Right atrium auricular region (tissue), 2 donors: ENCODE measurements around the gene SLC25A21. TPM values are rescaled to one million over a fixed set of nuclear protein-coding genes. Genes with fewer than 3 reads are reported as not detected.

Experiments
- DNase-seq: peaks from one replicate; pipeline ENCODE4 v3.0.0-alpha.2; 2019; ENCODE audit warnings: low spot score
- H3K27ac ChIP-seq, 2 donors: fragments of 200-600 bp; sonication (generic); 1 replicate in 1 of 2; 2 replicates in 1 of 2; pipeline ENCODE4 v1.5.1; 2016 to 2019
- H3K27me3 ChIP-seq, 2 donors: fragments of 200-600 bp; sonication (generic); one replicate each; pipeline versions ENCODE4 v1.5.1 to v1.6.0; 2017 to 2019
- H3K36me3 ChIP-seq: fragments of 200-600 bp; sonication (generic); one replicate; pipeline ENCODE4 v1.5.1; 2016
- H3K4me1 ChIP-seq, 2 donors: fragments of 200-600 bp; sonication (generic); one replicate each; pipeline versions ENCODE4 v1.5.1 to v1.6.0; 2017 to 2019
- H3K4me3 ChIP-seq, 2 donors: fragments of 200-600 bp; sonication (generic); 1 replicate in 1 of 2; 2 replicates in 1 of 2; pipeline ENCODE4 v1.5.1; 2017 to 2019; ENCODE audit warnings: mild to moderate bottlenecking in 1 of 2, moderate library complexity in 1 of 2
- H3K9me3 ChIP-seq, 2 donors: fragments of 200-600 bp; sonication (generic); one replicate each; pipeline ENCODE4 v1.5.1; 2019
- total RNA-seq, 2 donors: library from RNA; depleted of rRNA; stranded (reverse); fragments of >200 nt; gene quantifications; one replicate each; pipeline ENCODE4 v1.1.0, GENCODE V29; 2016
- TF ChIP-seq, protein P1 (sequence below), 2 donors: fragments of 200-600 bp; sonication (generic); IDR thresholded peaks; one replicate each; pipeline ENCODE4 v1.5.1; 2019; ENCODE audit warnings: antibody characterized with exemption in 2 of 2

SLC25A21 gene
- total RNA-seq, 2 donors from 2014 or later = 0.55 to 0.93 TPM

DNA sequence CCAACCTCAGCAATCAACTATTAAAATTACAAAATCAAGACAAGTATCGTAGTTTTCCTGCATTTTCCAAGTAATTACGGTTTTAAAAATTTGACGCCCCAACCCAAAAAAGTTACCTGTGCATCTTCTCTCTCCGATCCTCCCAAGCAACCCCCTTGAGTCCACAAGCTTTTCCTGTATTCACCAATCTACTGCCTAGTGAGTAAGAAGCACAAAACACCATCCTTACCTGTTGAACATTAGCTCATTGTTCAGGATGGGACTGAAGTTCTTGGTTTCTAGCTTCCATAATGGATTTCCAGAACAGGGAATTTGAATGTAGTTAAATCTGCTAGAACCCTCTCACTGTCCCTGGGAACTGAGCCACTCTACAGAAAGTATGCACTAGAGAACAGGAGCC, 348.8 kb downstream of the SLC25A21 start:
- Histone ChIP-seq H3K9me3 (no peaks in the 10 kb centered on the region), H3K4me1 (no peaks in the 10 kb centered on the region), H3K36me3 (no peaks in the 10 kb centered on the region), H3K27ac (no peak overlapping the region), H3K4me3 (no peak overlapping the region), H3K27me3 (no peaks in the 10 kb centered on the region)
- TF ChIP-seq, protein P1, sequence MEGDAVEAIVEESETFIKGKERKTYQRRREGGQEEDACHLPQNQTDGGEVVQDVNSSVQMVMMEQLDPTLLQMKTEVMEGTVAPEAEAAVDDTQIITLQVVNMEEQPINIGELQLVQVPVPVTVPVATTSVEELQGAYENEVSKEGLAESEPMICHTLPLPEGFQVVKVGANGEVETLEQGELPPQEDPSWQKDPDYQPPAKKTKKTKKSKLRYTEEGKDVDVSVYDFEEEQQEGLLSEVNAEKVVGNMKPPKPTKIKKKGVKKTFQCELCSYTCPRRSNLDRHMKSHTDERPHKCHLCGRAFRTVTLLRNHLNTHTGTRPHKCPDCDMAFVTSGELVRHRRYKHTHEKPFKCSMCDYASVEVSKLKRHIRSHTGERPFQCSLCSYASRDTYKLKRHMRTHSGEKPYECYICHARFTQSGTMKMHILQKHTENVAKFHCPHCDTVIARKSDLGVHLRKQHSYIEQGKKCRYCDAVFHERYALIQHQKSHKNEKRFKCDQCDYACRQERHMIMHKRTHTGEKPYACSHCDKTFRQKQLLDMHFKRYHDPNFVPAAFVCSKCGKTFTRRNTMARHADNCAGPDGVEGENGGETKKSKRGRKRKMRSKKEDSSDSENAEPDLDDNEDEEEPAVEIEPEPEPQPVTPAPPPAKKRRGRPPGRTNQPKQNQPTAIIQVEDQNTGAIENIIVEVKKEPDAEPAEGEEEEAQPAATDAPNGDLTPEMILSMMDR (IDR thresholded peaks at IDR 0.05) = no peak
- no peak for DNase-seq

DNA sequence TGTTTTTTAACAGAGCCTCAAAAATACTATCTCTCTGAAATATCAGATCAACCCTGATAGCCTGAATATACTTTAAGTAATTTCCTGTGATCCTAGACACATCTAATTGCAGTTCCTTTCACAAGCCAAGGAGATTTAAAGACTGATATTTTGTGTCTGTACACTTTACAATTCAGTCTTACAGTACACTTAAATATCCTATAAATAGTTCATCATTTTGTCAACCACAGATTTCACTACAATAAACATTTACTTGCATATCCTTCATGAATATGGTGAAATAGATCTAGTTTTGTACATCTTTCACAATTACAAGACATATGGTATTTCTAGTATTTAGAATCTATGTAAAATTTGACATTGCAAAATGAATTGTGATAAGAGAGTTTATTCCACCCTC, 349.7 kb downstream of the SLC25A21 start:
- Histone ChIP-seq H3K9me3 (no peaks in the 10 kb centered on the region), H3K36me3 (no peaks in the 10 kb centered on the region), H3K4me3 (no peak overlapping the region), H3K27ac (no peak overlapping the region), H3K4me1 (no peaks in the 10 kb centered on the region), H3K27me3 (no peaks in the 10 kb centered on the region)
- DNase-seq = no peak
- TF ChIP-seq, protein P1 (IDR thresholded peaks at IDR 0.05) = no peak

DNA sequence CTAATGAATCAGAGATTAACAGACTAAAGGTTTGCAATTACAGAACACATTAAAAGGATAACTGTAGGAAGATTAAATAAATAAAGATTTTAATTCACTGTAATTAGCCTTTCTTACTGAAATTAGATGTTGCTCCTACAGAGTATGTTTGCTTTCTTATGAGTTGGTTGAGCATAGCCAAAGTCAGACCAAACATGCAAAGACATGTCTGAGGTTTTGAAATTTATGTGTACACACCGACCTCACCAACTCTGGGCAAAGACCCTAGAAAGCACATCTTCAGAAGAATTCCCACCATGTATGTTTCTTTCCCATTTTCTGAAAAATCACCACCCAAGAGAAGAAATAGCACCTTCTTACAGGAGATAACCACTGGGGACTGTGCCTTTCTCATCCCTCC, 351.5 kb downstream of the SLC25A21 start:
- DNase-seq = no peak
- Histone ChIP-seq H3K4me1 (no peaks in the 10 kb centered on the region), H3K4me3 (no peak overlapping the region), H3K9me3 (no peaks in the 10 kb centered on the region), H3K27ac (no peak overlapping the region), H3K36me3 (no peaks in the 10 kb centered on the region), H3K27me3 (no peaks in the 10 kb centered on the region)
- TF ChIP-seq, protein P1 (IDR thresholded peaks at IDR 0.05) = no peak

DNA sequence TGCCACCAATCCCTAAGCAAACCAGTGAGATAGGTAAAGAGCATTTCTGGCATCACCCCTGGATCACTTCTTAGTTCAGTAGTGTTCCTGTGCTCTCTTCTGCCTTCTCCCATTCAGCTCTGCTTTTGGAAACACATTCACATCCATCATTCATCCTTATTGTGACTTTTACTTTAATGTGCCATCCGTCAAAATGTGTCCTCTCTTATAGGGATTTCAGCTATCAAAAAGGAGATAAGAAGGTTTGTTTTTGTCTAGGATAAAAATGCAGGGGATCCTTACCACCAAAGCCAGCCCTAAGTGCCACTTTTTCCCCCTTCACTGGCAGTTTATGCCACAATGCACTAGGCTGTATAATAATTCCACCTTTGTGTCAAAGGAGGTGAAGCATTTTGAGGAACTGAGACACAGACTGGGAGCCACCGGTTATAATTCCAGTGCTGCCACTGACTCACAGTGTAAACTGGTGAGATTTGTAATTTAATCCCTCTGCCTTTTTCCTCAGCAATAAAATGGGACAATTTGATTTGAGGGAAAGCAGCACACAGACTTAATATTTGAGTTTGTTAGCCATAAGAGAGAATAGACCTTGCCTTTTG, 352.2 kb downstream of the SLC25A21 start:
- H3K27ac ChIP-seq = no peak overlapping the region
- no peak overlapping the region for H3K4me3 ChIP-seq
- no peaks in the 10 kb centered on the region for H3K27me3 ChIP-seq
- H3K36me3 ChIP-seq = no peaks in the 10 kb centered on the region
- TF ChIP-seq, protein P1 (IDR thresholded peaks at IDR 0.05) = no peak
- no peaks in the 10 kb centered on the region for H3K9me3 ChIP-seq
- H3K4me1 ChIP-seq = no peaks in the 10 kb centered on the region
- no peak for DNase-seq

DNA sequence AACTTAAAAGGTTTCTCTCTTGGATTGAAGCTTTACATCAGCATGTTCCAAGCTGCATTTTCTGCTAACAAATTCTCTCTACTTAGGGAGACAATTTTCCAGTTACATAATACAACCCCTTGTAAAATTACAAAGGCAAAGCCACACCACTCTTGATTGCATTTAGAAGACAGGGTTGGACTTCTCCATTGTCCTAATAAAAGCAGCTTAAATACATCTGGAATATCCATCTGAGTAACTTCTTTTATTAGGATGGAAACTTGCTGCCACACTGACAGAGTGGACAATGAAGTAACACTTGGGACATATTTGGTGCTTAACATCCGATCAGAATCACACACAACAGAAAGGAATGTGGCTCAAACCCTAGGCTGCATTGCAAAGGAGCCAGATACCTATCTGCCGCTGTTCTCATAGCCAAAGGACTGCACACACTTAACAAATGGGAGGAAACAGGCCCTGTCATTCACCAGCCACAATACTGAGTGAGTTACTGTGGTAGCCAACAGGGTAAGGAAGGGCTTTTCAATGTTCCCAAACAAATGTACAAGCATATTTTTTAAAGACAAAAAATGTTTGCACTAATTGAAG, 353.5 kb downstream of the SLC25A21 start:
- H3K27ac ChIP-seq = no peak overlapping the region
- H3K36me3 ChIP-seq = no peaks in the 10 kb centered on the region
- H3K4me3 ChIP-seq = no peak overlapping the region
- no peaks in the 10 kb centered on the region for H3K27me3 ChIP-seq
- H3K4me1 ChIP-seq = no peaks in the 10 kb centered on the region
- no peaks in the 10 kb centered on the region for H3K9me3 ChIP-seq
- TF ChIP-seq, protein P1 (IDR thresholded peaks at IDR 0.05) = no peak
- DNase-seq = no peak

DNA sequence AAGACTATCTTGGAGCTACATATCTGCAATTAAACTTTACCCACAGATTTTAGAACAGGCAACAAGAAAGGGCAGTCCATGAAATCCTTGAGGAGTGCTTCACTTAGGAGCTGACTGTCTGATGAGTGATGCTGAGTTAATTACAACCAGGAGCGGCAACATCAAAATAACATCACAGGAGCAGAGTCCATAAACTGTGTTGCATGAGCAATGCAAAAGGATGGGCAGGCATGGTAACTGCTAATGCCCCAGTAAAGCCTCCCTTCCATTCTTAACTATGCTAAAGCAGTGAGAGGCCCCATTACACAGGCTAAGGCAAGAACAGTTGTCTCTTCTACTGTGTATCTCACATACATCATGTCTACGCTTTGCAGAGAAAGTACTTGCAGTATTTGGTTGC, 354.2 kb downstream of the SLC25A21 start:
- H3K4me1 ChIP-seq = no peaks in the 10 kb centered on the region
- TF ChIP-seq, protein P1 (IDR thresholded peaks at IDR 0.05) = no peak
- no peaks in the 10 kb centered on the region for H3K9me3 ChIP-seq
- no peak overlapping the region for H3K4me3 ChIP-seq
- no peak overlapping the region for H3K27ac ChIP-seq
- no peak for DNase-seq
- no peaks in the 10 kb centered on the region for H3K27me3 ChIP-seq
- no peaks in the 10 kb centered on the region for H3K36me3 ChIP-seq
